DOHH2 (cell line): ENCODE results near the gene GCG.

Source experiments
- EZH2phosphoT487 ChIP-seq: fragments of 200-600 bp; sonication (generic); IDR thresholded peaks from 2 replicates; pipeline ENCODE4 v1.6.1; 2017; ENCODE audit warnings: borderline replicate concordance, mild to moderate bottlenecking, antibody characterized with exemption, low read length, moderate library complexity, mixed read lengths
- TF ChIP-seq, protein P1 (sequence below): fragments of 200-600 bp; sonication (generic); IDR thresholded peaks from one replicate; pipeline ENCODE4 v1.5.1; 2014; ENCODE audit warnings: antibody characterized with exemption, mild to moderate bottlenecking, low read depth, low read length; ENCODE audit not compliant: poor library complexity, severe bottlenecking

DNA sequence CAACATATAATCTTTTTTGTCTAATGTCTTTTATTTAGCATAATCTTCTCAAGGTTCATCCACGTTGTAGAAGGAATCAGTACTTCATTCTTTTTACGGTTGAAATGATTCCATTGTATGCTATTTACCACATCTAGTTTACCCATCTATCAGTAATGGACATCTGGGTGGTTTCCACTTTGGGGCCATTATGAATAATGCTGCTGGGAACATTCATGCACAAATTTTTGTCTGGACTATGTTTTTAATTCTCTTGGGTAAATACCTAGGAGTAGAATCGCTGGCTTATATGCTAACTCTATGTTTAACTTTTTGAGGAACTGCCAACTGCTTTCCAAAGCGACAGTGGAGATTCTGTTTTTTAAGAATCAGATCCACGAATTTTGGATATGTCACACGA lies 7.4 kb upstream of the GCG start:
- TF ChIP-seq, protein P1, sequence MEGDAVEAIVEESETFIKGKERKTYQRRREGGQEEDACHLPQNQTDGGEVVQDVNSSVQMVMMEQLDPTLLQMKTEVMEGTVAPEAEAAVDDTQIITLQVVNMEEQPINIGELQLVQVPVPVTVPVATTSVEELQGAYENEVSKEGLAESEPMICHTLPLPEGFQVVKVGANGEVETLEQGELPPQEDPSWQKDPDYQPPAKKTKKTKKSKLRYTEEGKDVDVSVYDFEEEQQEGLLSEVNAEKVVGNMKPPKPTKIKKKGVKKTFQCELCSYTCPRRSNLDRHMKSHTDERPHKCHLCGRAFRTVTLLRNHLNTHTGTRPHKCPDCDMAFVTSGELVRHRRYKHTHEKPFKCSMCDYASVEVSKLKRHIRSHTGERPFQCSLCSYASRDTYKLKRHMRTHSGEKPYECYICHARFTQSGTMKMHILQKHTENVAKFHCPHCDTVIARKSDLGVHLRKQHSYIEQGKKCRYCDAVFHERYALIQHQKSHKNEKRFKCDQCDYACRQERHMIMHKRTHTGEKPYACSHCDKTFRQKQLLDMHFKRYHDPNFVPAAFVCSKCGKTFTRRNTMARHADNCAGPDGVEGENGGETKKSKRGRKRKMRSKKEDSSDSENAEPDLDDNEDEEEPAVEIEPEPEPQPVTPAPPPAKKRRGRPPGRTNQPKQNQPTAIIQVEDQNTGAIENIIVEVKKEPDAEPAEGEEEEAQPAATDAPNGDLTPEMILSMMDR: no peak
- TF ChIP-seq EZH2phosphoT487: no peak
